DMS53 (cell line): ENCODE measurements around the gene KIAA1614.

Experiments used
- DNase-seq: peaks from one replicate; lab custom pipeline; 2025; lab: John Stamatoyannopoulos, UW

Gene KIAA1614

GRCh38 chr1:180912801-180913565 is at the start of gene KIAA1614:
KIAA1614 (plus strand) TSS chr1:180912897; CDS start chr1:180913244, 347 bp downstream.
- peak; percentile 40 for DNase-seq

- peak; percentile 64 for DNase-seq
Measured at GRCh38 chr1:180863158-180863775, 49.4 kb upstream of the KIAA1614 start.

GRCh38 chr1:180881806-180882509 is 30.7 kb upstream of the KIAA1614 start:
- peak; percentile 67 for DNase-seq

GRCh38 chr1:180884588-180885300 is 28.0 kb upstream of the KIAA1614 start:
- DNase-seq: no peak

- DNase-seq: no peak
Measured at GRCh38 chr1:180886338-180886737, 26.4 kb upstream of the KIAA1614 start.

GRCh38 chr1:180887841-180888240 is 24.9 kb upstream of the KIAA1614 start:
- DNase-seq: no peak

GRCh38 chr1:180888870-180889269 is 23.8 kb upstream of the KIAA1614 start:
- DNase-seq: no peak

- no peak for DNase-seq
Measured at GRCh38 chr1:180889325-180889724, 23.4 kb upstream of the KIAA1614 start.

GRCh38 chr1:180892272-180892671 is 20.4 kb upstream of the KIAA1614 start:
- DNase-seq: no peak

GRCh38 chr1:180892675-180893074 is 20.0 kb upstream of the KIAA1614 start:
- no peak for DNase-seq

- DNase-seq: no peak
Measured at GRCh38 chr1:180893614-180894013, 19.1 kb upstream of the KIAA1614 start.

- no peak for DNase-seq
Measured at GRCh38 chr1:180896161-180896560, 16.5 kb upstream of the KIAA1614 start.

- DNase-seq: no peak
Measured at GRCh38 chr1:180898441-180899219, 14.1 kb upstream of the KIAA1614 start.

GRCh38 chr1:180899262-180899661 is 13.4 kb upstream of the KIAA1614 start:
- DNase-seq: no peak

- DNase-seq: no peak
Measured at GRCh38 chr1:180901076-180901990, 11.4 kb upstream of the KIAA1614 start.

GRCh38 chr1:180902541-180902940 is 10.2 kb upstream of the KIAA1614 start:
- no peak for DNase-seq

GRCh38 chr1:180905927-180906326 is 6.8 kb upstream of the KIAA1614 start:
- DNase-seq: no peak

GRCh38 chr1:180906511-180906910 is 6.2 kb upstream of the KIAA1614 start:
- DNase-seq: no peak

GRCh38 chr1:180907313-180908055 is 5.2 kb upstream of the KIAA1614 start:
- no peak for DNase-seq
